UCSD-AML1 (cell line): ENCODE results near the gene SKAP1.

ENCODE experiments used
- DNase-seq: peaks from one replicate; lab custom pipeline; 2025; ENCODE audit not compliant: unreplicated experiment; lab: John Stamatoyannopoulos, UW

Gene SKAP1

DNA sequence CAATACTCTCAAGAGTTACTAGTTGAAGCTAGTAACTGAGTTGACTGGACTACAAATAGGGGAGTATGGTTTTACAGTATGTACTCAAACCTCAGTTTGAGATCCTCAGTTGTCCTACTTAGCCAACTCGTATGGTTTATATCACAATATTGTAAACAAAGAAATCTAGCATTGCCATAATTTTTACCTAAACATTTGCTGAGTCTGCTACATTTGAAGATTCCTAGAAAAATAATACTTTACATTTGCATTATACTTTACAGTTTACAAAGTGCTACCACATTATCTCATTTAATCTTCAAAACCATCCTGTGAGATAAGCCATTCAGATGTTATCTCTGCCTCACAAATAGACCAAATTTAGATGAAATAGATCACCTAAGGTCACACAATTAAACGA lies 345.1 kb downstream of the SKAP1 start:
- no peak for DNase-seq
